ENCODE data around the gene SAMSN1. TPM values are rescaled to one million over a fixed set of nuclear protein-coding genes. Genes with fewer than 3 reads are reported as not detected.

Gene SAMSN1
- total and polyA plus RNA-seq, 9 donors, result 1.3 to 8.0 (median 2.0) TPM

DNA sequence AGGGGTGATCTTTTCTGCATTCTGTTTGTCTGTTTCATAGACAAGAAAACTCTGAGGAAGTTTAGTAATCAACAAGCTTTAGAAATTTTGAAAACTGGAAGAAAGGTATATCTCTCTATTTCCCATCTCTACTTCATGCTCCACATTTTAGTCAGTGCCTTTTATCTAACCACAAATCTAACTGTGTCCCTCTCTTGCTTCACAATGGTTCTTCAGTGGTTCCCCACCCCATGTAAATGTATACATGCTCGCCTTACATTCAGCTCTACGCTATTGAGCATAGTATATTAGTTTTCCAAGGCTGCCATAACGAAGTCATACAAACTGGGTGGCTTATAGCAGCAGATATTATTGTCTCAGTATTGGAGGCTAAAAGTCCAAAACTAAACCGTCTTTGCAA, 14.4 kb upstream of the SAMSN1 start:
- intact Hi-C loops (cut with DNase I), result no loop called here
- Histone ChIP-seq H3K4me3 (no peak overlapping the region), H3K36me3 (no peaks in the 10 kb centered on the region), H3K27ac (no peak overlapping the region), H3K4me1 (ENCODE audit: insufficient read depth) (no peaks in the 10 kb centered on the region), H3K27me3 (no peaks in the 10 kb centered on the region), H3K9me3 (no peaks in the 10 kb centered on the region)
- WGBS, 3 donors, result 65 to 79% (median 73%) methylated on average over 4 of the region's 4 CpGs
- TF ChIP-seq CTCF (IDR thresholded peaks at IDR 0.05) (no peak), POLR2A (IDR thresholded peaks at IDR 0.05) (no peak), EP300 (IDR thresholded peaks at IDR 0.05) (no peak)
- DNase-seq, result no peak

DNA sequence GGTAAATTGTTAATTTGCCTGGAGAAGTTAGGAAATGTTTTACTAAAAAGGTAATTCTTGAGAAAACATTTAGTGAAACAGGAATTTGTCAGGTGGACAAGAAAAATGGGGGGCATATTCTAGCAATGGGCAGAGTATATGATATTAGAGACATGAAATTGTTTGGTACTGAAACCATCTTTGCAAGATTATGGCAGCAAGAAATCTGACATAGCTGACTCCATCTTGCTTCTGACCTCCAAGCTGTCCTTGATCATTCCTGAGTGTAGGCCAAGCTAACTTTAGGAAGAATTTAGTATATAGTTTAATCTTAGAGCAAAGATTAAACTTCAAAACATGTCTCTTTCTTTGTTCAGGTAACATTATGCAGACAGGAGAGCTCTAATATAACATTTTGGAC, 14.0 kb upstream of the SAMSN1 start:
- Histone ChIP-seq H3K36me3 (no peaks in the 10 kb centered on the region), H3K27me3 (no peaks in the 10 kb centered on the region), H3K9me3 (no peaks in the 10 kb centered on the region), H3K4me1 (ENCODE audit: insufficient read depth) (no peaks in the 10 kb centered on the region), H3K27ac (no peak overlapping the region), H3K4me3 (no peak overlapping the region)
- intact Hi-C loops (cut with DNase I), result no loop called here
- DNase-seq, result no peak
- no peak for TF ChIP-seq POLR2A (IDR thresholded peaks at IDR 0.05)
- no peak for TF ChIP-seq EP300 (IDR thresholded peaks at IDR 0.05)
- no peak for TF ChIP-seq CTCF (IDR thresholded peaks at IDR 0.05)

GRCh38 chr21:14559102-14559501, 13.0 kb upstream of the SAMSN1 start:
- no peak for DNase-seq
- Histone ChIP-seq H3K4me1 (ENCODE audit: insufficient read depth) (no peaks in the 10 kb centered on the region), H3K27ac (no peak overlapping the region), H3K27me3 (no peaks in the 10 kb centered on the region), H3K9me3 (no peaks in the 10 kb centered on the region), H3K4me3 (no peak overlapping the region), H3K36me3 (no peaks in the 10 kb centered on the region)
- TF ChIP-seq POLR2A (IDR thresholded peaks at IDR 0.05), result no peak
- intact Hi-C loops (cut with DNase I), result no loop called here

- no peak for DNase-seq
- intact Hi-C loops (cut with DNase I), result no loop called here
- Histone ChIP-seq H3K27ac (no peak overlapping the region), H3K27me3 (no peaks in the 10 kb centered on the region), H3K9me3 (no peaks in the 10 kb centered on the region), H3K36me3 (no peaks in the 10 kb centered on the region), H3K4me3 (no peak overlapping the region), H3K4me1 (ENCODE audit: insufficient read depth) (no peaks in the 10 kb centered on the region)
- no peak for TF ChIP-seq EP300 (IDR thresholded peaks at IDR 0.05)
- TF ChIP-seq CTCF (IDR thresholded peaks at IDR 0.05), result no peak
- TF ChIP-seq POLR2A (IDR thresholded peaks at IDR 0.05), result no peak
- WGBS, 3 donors, result 80 to 86% (median 83%) methylated on average over 5 of the region's 5 CpGs
Observed at GRCh38 chr21:14557413-14557812, 11.3 kb upstream of the SAMSN1 start.

GRCh38 chr21:14554948-14555347, 8.8 kb upstream of the SAMSN1 start:
- Histone ChIP-seq H3K27me3 (no peaks in the 10 kb centered on the region), H3K4me3 (no peak overlapping the region), H3K27ac (no peak overlapping the region), H3K4me1 (ENCODE audit: insufficient read depth) (no peaks in the 10 kb centered on the region), H3K9me3 (no peaks in the 10 kb centered on the region), H3K36me3 (no peaks in the 10 kb centered on the region)
- TF ChIP-seq POLR2A (IDR thresholded peaks at IDR 0.05) (no peak), EP300 (IDR thresholded peaks at IDR 0.05) (no peak), CTCF (IDR thresholded peaks at IDR 0.05) (no peak)
- DNase-seq, result no peak
- WGBS, 3 donors, result 41 to 62% (median 58%) methylated on average over 1 of the region's 1 CpG
- intact Hi-C loops (cut with DNase I), result no loop called here
